ENCODE measurements around the gene SGMS1. TPM values are rescaled to one million over a fixed set of nuclear protein-coding genes. Genes with fewer than 3 reads are reported as not detected.

Gene SGMS1
- total RNA-seq, 4 donors from 2014 or later, result 80.8 to 98.9 (median 90.7) TPM

GRCh38 chr10:50347394-50347802 is 276.4 kb downstream of the SGMS1 start:
- H3K36me3 ChIP-seq, result peaks cover 0 to 3% of the 10 kb centered on the region in 2 donors
- no peak for DNase-seq
- H3K27ac ChIP-seq, result no peak overlapping the region
- no peaks in the 10 kb centered on the region for H3K27me3 ChIP-seq
- H3K4me3 ChIP-seq (replicated peaks in 1 of 3), result no peak overlapping the region
- intact Hi-C loops (cut with DNase I), result no loop called here
- TF ChIP-seq POLR2A (IDR thresholded peaks at IDR 0.05), result no peak
- TF ChIP-seq, protein P1, sequence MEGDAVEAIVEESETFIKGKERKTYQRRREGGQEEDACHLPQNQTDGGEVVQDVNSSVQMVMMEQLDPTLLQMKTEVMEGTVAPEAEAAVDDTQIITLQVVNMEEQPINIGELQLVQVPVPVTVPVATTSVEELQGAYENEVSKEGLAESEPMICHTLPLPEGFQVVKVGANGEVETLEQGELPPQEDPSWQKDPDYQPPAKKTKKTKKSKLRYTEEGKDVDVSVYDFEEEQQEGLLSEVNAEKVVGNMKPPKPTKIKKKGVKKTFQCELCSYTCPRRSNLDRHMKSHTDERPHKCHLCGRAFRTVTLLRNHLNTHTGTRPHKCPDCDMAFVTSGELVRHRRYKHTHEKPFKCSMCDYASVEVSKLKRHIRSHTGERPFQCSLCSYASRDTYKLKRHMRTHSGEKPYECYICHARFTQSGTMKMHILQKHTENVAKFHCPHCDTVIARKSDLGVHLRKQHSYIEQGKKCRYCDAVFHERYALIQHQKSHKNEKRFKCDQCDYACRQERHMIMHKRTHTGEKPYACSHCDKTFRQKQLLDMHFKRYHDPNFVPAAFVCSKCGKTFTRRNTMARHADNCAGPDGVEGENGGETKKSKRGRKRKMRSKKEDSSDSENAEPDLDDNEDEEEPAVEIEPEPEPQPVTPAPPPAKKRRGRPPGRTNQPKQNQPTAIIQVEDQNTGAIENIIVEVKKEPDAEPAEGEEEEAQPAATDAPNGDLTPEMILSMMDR (IDR thresholded peaks at IDR 0.05), result no peak
- WGBS, 2 donors, result 41 to 57% methylated on average over 1 of the region's 1 CpG
- H3K9me3 ChIP-seq, result no peaks in the 10 kb centered on the region
- H3K4me1 ChIP-seq, result no peaks in the 10 kb centered on the region

DNA sequence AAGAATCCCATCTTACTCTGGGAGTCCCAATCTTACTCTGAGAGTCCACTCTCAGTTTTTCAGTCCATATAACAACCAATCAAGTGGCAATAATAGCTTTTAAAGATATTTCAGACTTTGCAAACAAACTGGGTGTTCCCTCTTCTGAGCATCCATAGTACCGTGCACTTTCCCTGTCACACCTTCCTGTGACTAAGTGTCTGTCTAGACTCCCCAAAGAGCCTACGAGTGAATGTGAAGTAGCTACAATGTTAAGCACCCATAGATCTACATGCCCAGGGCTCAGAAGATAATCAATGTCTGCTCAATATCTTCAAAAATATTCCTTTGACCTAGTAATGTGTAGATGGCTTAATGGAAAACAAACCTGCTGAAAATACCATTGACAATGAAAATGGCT is 276.8 kb downstream of the SGMS1 start:
- no peaks in the 10 kb centered on the region for H3K4me1 ChIP-seq
- TF ChIP-seq, protein P1 (IDR thresholded peaks at IDR 0.05), result no peak
- no peak for TF ChIP-seq POLR2A (IDR thresholded peaks at IDR 0.05)
- H3K36me3 ChIP-seq, result peaks cover 0 to 3% of the 10 kb centered on the region in 2 donors
- no peak for DNase-seq
- 80 to 88% methylated on average over 2 of the region's 2 CpGs for WGBS, 2 donors
- H3K27ac ChIP-seq, result no peak overlapping the region
- H3K9me3 ChIP-seq, result no peaks in the 10 kb centered on the region
- no peak overlapping the region for H3K4me3 ChIP-seq (replicated peaks in 1 of 3)
- no peaks in the 10 kb centered on the region for H3K27me3 ChIP-seq
- intact Hi-C loops (cut with DNase I), result no loop called here

- Histone ChIP-seq H3K36me3 (peaks cover 0 to 3% of the 10 kb centered on the region in 2 donors), H3K27ac (no peak overlapping the region), H3K27me3 (no peaks in the 10 kb centered on the region), H3K9me3 (no peaks in the 10 kb centered on the region), H3K4me1 (no peaks in the 10 kb centered on the region), H3K4me3 (replicated peaks in 1 of 3) (no peak overlapping the region)
- TF ChIP-seq, protein P1 (IDR thresholded peaks at IDR 0.05), result no peak
- TF ChIP-seq POLR2A (IDR thresholded peaks at IDR 0.05), result no peak
- intact Hi-C loops (cut with DNase I), result no loop called here
- WGBS, 2 donors, result 62 to 78% methylated on average over 3 of the region's 3 CpGs
- DNase-seq, result no peak
Measured at GRCh38 chr10:50345545-50345944, 278.2 kb downstream of the SGMS1 start.

- Histone ChIP-seq H3K36me3 (peaks cover 0 to 3% of the 10 kb centered on the region in 2 donors), H3K9me3 (no peaks in the 10 kb centered on the region), H3K27ac (no peak overlapping the region), H3K4me3 (replicated peaks in 1 of 3) (no peak overlapping the region), H3K4me1 (no peaks in the 10 kb centered on the region), H3K27me3 (no peaks in the 10 kb centered on the region)
- TF ChIP-seq, protein P1 (IDR thresholded peaks at IDR 0.05), result no peak
- no peak for TF ChIP-seq POLR2A (IDR thresholded peaks at IDR 0.05)
- no peak for DNase-seq
- 92 to 94% methylated on average over 12 of the region's 12 CpGs for WGBS, 2 donors
- intact Hi-C loops (cut with DNase I), result no loop called here
Measured at GRCh38 chr10:50343702-50344331, 279.9 kb downstream of the SGMS1 start.

- Histone ChIP-seq H3K27ac (no peak overlapping the region), H3K4me1 (no peaks in the 10 kb centered on the region), H3K36me3 (peaks cover 0 to 3% of the 10 kb centered on the region in 2 donors), H3K9me3 (no peaks in the 10 kb centered on the region), H3K4me3 (replicated peaks in 1 of 3) (no peak overlapping the region), H3K27me3 (no peaks in the 10 kb centered on the region)
- TF ChIP-seq POLR2A (IDR thresholded peaks at IDR 0.05), result no peak
- TF ChIP-seq, protein P1 (IDR thresholded peaks at IDR 0.05), result no peak
- DNase-seq, result no peak
- intact Hi-C loops (cut with DNase I), result no loop called here
- 67 to 75% methylated on average over 2 of the region's 2 CpGs for WGBS, 2 donors
Measured at GRCh38 chr10:50341987-50342386, 281.8 kb downstream of the SGMS1 start.
